GM19372 (cell line): ENCODE results near the gene POU2F2.
"Not testable (repeated sequence)": the region's sequence is repeated elsewhere in the genome, so short reads cannot be mapped to it uniquely, and the experiment has no call there.

Experiments used
- ATAC-seq: cut with Tn5 transposase; IDR thresholded peaks from one replicate; pipeline ENCODE4 v1.9.1; 2021; ENCODE audit warnings: mild to moderate bottlenecking, low read depth, moderate library complexity; ENCODE audit not compliant: unreplicated experiment

POU2F2 gene

DNA sequence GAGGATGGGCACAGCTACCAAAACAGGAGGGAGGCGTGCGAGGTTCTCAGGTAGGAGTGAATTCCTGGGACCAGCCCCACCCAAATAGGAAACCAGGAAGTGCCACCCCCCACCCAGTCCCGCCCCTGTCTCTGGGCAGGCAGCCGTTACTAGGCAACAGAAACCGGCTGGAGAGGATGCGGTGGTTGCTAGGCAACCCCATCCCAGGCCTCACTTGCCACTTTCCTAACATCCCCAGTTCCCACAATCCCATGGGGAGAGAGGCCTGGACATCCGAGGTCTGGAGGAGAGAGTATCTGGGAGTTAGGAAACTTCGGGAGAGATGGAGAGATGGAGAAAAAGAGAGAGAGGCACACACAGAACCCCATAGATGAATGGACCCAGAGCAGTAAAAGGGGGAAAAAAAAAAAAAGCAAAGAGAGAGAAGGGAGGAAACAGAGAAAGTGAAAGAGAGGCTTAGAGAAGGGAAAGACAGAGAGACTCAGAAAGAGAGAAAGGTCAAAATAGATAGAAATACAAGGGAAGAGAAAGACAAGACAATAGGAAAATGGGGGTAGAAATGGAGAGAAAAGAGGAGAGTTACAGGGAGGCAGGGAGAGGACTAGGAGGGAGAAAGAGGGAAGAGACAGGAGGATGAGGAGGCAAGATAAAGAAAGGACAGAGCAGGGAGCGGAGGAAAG lies 66.0 kb downstream of the POU2F2 start:
- no peak for ATAC-seq

GRCh38 chr19:42065511-42065910 lies 66.7 kb downstream of the POU2F2 start:
- ATAC-seq = no peak

DNA sequence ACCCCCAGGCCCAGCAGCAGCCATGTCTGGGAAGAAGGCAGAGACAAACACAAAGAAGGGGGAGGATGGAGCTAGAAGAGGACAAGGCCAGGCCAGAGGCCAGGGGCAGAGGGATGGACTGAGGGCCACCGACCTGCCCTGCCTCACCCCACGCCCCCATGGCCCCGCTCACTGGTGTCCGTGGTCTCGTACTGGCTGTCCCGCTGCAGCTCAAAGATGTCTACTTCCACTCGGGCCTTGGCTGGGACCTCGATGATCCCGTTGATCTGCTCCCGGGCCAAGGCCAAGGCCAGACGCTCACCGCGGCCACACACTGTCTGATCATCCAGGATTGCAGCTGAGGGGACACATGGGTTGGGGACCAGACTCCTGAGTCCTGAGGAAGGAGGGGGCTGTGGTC lies 67.2 kb downstream of the POU2F2 start:
- no peak for ATAC-seq

DNA sequence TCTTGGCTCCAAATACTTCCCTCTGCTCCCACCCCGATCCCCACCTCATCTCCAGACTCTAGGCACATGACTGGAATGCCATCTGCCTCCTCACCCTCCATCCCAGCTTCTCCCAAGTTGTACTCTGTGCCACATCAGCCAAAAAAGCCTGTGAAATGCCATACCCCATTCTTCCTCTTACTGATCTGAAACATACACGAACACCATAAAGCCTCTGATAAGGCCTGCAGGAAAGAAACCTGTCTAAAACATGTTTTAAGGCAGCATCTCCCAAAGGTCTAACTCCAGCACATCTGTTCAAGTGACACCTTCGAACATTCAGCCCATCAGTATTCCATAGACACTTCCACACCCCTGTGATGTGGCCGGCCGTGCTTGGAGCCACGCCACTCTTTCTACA lies 67.8 kb downstream of the POU2F2 start:
- ATAC-seq = no peak

GRCh38 chr19:42062381-42062780 lies 69.9 kb downstream of the POU2F2 start:
- no peak for ATAC-seq

DNA sequence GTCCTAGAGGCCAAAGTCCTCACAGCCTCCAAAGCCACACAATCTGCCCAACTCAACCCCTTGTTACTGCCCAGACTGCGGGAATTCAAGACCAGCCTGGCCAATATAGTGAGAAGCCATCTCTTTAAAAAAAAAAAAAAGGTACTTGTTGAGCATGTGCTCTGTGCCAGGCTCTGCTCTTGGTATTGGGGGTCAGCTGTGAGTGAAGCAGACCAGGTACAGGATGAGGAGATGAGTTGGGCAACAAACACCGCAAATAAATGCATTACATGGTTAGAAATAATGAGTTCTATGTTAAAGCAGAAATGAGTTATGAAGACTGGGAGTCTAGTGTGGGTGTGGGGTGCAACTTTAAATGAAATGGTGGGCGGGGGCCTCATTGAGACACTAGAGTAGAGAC lies 72.1 kb downstream of the POU2F2 start:
- ATAC-seq = no peak

GRCh38 chr19:42059196-42059595 lies 73.0 kb downstream of the POU2F2 start:
- ATAC-seq = no peak

DNA sequence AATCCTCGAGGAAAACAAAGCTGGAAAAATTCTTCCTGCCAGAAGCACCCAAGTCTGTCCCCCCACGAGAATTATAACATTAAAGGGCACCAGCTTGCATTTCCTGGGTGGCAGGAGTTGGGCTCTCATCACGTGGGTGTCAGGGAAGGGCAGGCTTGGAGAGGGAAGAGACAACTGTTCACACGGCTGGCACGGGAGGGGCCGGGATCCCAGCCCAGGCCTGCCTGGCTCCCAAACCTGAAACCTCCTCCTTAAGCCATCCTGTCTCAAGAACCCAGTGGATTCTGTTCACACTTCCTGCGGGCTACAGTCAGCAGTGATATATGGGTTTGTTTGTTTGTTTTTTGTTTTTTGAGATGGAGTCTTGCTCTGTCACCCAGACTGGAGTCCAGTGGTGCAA lies 74.4 kb downstream of the POU2F2 start:
- ATAC-seq = no peak

DNA sequence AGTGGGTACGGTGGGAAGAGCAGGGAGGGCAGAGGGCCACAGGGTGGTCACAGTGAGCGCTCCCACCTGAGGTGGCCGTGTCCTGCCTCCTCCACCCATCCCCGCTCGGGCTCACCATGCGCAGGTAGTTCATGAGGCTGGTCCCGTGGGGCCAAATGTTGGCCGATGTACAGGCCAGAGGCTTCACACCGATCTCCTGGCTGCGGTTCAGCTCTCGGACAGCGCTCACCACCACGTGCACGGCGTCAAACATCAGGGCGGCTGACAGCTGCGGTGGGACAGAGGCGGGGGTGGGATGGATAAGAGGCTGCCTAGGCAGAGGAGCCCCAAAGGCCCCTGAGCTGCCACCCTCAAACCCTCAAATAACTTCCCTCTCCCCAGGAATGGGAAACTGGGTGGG lies 78.0 kb downstream of the POU2F2 start:
- no peak for ATAC-seq

GRCh38 chr19:42053037-42053935 lies 79.0 kb downstream of the POU2F2 start:
- no peak for ATAC-seq

- no peak for ATAC-seq
Observed at GRCh38 chr19:42052241-42052863, 79.9 kb downstream of the POU2F2 start.

GRCh38 chr19:42051166-42052115 lies 80.8 kb downstream of the POU2F2 start:
- ATAC-seq = no peak

- no peak for ATAC-seq
Observed at GRCh38 chr19:42048992-42049391, 83.3 kb downstream of the POU2F2 start.

DNA sequence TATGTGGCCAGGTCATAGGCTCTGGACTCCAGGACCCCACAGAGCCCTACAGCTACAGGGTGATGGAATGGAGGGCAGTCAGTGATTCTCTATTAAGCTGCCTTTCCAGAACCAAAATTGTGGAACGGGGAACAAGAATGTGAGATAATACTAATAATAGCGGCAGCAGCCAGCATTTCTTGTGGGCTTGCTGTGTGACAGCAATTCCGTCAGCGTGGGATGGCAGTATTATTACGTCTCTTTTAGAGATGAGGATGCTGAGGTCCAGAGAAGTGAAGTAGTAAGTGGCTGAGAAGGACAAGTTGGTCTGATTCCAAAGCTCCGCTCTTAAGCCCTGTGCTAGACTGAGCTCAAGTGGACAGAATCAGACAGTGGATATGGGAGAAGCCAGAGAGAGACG lies 86.7 kb downstream of the POU2F2 start:
- no peak for ATAC-seq

DNA sequence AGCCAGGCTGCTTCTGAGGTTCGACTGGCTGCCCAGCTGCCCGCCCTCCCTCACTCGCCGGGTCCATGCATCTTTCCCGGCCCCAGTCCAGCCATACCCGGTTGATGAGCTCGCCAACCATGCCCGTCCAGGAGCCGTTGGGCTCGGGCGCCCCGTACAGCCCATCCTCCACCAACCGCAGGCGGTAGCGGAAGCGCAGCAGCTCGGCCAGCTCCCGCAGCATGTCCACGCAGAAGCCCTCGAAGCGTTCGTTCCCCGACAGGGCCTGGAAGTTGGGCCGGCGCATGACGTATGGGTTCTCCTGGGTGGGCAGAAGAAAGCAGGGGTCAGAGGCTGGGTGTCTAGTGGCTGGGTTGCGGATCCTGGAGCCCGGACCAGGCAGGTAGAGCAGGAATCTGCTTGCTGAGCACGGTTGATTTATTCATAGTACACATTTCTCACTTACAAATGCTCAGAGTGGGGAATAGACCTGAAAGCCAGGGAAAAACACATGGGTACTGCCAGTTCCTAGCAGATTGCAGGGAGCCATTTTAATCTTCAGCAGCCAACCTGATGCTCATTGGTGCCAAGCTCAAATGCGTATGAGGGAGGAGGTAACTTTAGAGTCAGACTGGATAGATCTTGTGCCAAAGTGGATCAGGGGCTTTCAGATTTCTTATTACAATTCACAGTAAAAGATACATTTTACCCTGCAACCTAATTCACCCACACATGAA lies 89.6 kb downstream of the POU2F2 start:
- ATAC-seq = no peak

DNA sequence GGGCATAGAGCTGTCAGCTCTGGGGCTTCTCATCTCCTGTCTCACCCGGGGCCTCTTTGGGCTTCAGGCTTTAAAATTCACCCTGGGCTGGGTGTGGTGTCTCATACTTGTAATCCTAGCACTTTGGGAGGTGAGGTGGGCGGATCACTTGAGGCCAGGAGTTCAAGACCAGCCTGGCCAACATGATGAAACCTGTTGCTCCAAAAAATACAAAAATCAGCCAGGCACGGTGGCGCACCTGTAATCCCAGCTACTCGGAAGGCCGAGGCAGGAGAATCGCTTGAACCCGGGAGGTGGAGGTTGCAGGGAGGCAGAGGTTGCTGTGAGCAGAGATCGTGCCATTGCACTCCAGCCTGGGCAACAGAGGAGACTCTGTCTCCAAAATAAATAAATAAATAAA lies 91.8 kb downstream of the POU2F2 start:
- not testable (repeated sequence) for ATAC-seq

DNA sequence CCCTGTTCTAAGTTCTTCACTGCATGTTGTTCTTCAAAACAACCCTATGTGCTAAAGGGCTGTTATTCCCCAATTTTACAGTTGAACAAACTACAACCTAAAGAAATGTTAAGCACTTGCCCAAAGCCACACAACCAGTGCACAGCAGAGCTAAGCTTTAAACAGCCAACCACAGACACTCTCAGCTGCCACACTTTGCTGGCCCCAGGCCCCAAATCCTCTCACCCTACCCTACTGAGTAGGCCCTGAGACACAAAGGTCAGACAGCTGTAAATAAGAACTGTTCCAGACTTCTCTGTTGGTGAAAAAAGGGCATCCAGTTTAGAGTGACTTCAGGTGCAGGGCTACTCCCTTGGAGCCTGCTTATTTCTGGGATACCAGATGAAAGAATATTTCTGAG lies 92.2 kb downstream of the POU2F2 start:
- ATAC-seq = no peak

DNA sequence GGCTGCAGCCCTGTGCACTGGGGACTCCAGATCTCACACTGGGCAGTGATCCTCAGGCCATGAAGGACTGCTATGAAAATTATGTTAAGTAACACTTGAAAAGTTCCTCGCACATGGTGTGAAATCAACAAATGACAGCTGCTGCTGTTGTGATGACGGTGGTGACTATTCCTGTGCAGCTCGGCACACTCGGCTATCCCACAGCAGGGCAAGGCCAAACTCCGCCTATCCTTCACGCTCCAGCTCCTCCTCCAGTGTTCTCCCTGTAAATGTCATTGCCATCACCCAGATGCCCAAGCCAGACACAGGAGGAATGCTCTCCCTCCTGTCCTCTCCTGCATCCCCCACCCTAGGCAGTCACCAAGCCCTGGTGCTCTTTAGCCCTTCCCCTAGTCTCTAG lies 93.6 kb downstream of the POU2F2 start:
- no peak for ATAC-seq

- ATAC-seq = no peak
Observed at GRCh38 chr19:42037649-42038048, 94.6 kb downstream of the POU2F2 start.
